HepG2 (cell line): ENCODE data around the gene AHRR. TPM values are rescaled to one million over a fixed set of nuclear protein-coding genes. Genes with fewer than 3 reads are reported as not detected.

Source experiments
- ATAC-seq: fragments of 200-7000 bp; cut with Tn5 transposase; 3 replicates; pipeline ENCODE4 v1.9.1; 2020; ENCODE audit warnings: mild to moderate bottlenecking, moderate library complexity
- BruUV-seq: library from RNA; stranded (reverse); fragments of 400-500 nt; replicated peaks from 2 replicates; lab custom pipeline; 2021; lab: Mats Ljungman, UMichigan
- CTCF ChIA-PET: fragments of 300-600 bp; formaldehyde crosslinking; extraction: SDS; loops from one replicate; lab custom pipeline; 2021; ENCODE audit warnings: low total read pairs, inconsistent platforms, low intra/inter-chr PET ratio; lab: Yijun Ruan, JAX
- POLR2A ChIA-PET: fragments of 350-600 bp; sonication (Branson Sonifier 250); formaldehyde crosslinking; loops from one replicate; lab custom pipeline; 2020; ENCODE audit warnings: antibody characterized with exemption, inconsistent platforms; lab: Yijun Ruan, JAX
- DNase-seq: peaks from one replicate; pipeline ENCODE4 v3.0.0-alpha.2; 2015; ENCODE audit warnings: low spot score
- FAIRE-seq: peaks from 3 replicates; lab custom pipeline; 2011; peaks lifted over from hg19 to GRCh38; lab: Jason Lieb, UNC
- H2AFZ ChIP-seq: one replicate; pipeline ENCODE4 v1.6.1; 2011; ENCODE audit warnings: low read length, inconsistent platforms
- H3K27ac ChIP-seq: fragments of 300-600 bp; 3 replicates; pipeline ENCODE4 v1.8.0; 2011; ENCODE audit warnings: mixed run types, mild to moderate bottlenecking, mixed read lengths, low read length, inconsistent platforms; ENCODE audit not compliant: insufficient read depth; ENCODE audit errors: extremely low read length
- H3K27me3 ChIP-seq, 2 experiments: fragments of 200-600 bp in 1 of 2; 2 replicates in 1 of 2; 3 replicates in 1 of 2; pipeline versions ENCODE4 v1.6.0 to v1.8.0; 2011; ENCODE audit warnings: low read length in 2 of 2, mild to moderate bottlenecking in 2 of 2, moderate library complexity in 2 of 2, inconsistent platforms in 1 of 2; ENCODE audit not compliant: insufficient read depth in 2 of 2, control insufficient read depth in 1 of 2
- H3K36me3 ChIP-seq, 2 experiments: fragments of 200-600 bp in 1 of 2; replicated peaks in 1 of 2; 2 replicates in 1 of 2; 3 replicates in 1 of 2; pipeline versions ENCODE4 v1.5.1 to v1.8.0; 2011; ENCODE audit warnings: low read length in 2 of 2, inconsistent platforms in 1 of 2; ENCODE audit not compliant: insufficient read depth in 2 of 2, control insufficient read depth in 1 of 2
- H3K4me1 ChIP-seq: 2 replicates; pipeline ENCODE4 v1.5.1; 2012; ENCODE audit warnings: low read length, inconsistent platforms; ENCODE audit not compliant: insufficient read depth
- H3K4me2 ChIP-seq: 2 replicates; pipeline ENCODE4 v1.6.0; 2011; ENCODE audit warnings: low read depth, low read length, inconsistent platforms
- H3K4me3 ChIP-seq, 3 experiments: fragments of 200-600 bp in 1 of 3; sonication (generic), shearing (Covaris generic) in 1 of 3; replicated peaks in 1 of 3; 2 replicates each; pipeline ENCODE4 v1.5.1; 2011 to 2016; ENCODE audit warnings: low read length in 3 of 3, inconsistent platforms in 2 of 3, low read depth in 2 of 3, mild to moderate bottlenecking in 2 of 3, control low read depth in 1 of 3, mixed read lengths in 1 of 3; ENCODE audit not compliant: insufficient read depth in 1 of 3
- H3K79me2 ChIP-seq: one replicate; pipeline ENCODE4 v1.6.1; 2011; ENCODE audit warnings: low read length, inconsistent platforms; ENCODE audit not compliant: insufficient read depth
- H3K9ac ChIP-seq: 2 replicates; pipeline ENCODE4 v1.6.0; 2011; ENCODE audit warnings: mild to moderate bottlenecking, low read depth, low read length, inconsistent platforms; ENCODE audit not compliant: insufficient read depth
- H3K9me3 ChIP-seq: 2 replicates; pipeline ENCODE4 v1.5.1; 2012; ENCODE audit warnings: mild to moderate bottlenecking, low read length
- H4K20me1 ChIP-seq: 2 replicates; pipeline ENCODE4 v1.6.0; 2011; ENCODE audit warnings: inconsistent platforms, mild to moderate bottlenecking, low read length, moderate library complexity; ENCODE audit not compliant: insufficient read depth
- MZF1 ChIP-seq: sonication (generic); formaldehyde crosslinking; IDR thresholded peaks from 2 replicates; pipeline ENCODE4 v1.8.1; 2023; ENCODE audit warnings: mild to moderate bottlenecking, missing genetic modification reagents, borderline replicate concordance
- TMF1 ChIP-seq: sonication (generic); formaldehyde crosslinking; IDR thresholded peaks from 2 replicates; pipeline ENCODE4 v1.8.1; 2022; ENCODE audit warnings: low read depth, missing genetic modification reagents
- YY1 ChIP-seq: IDR thresholded peaks from 2 replicates; pipeline ENCODE4 v1.6.1; 2011; ENCODE audit warnings: low read length, low read depth, moderate library complexity, mild to moderate bottlenecking; ENCODE audit not compliant: insufficient read depth, insufficient replicate concordance
- ZNF337 ChIP-seq: sonication (generic); formaldehyde crosslinking; IDR thresholded peaks from 2 replicates; pipeline ENCODE4 v1.5.1; 2020; ENCODE audit warnings: missing genetic modification reagents, low read depth, mild to moderate bottlenecking, borderline replicate concordance
- WGBS: methylation state at CpG from one replicate; pipeline ENCODE4 v1.1.6; 2017; ENCODE audit warnings: low lambda C conversion rate; 5-methylcytosine and 5-hydroxymethylcytosine counted together
- in situ Hi-C: cut with HindIII; loops from 2 replicates; pipeline ENCODE4 v1.10.0; 2017; ENCODE audit warnings: low pct_unique_long_range_greater_than_20kb; ENCODE audit not compliant: extremely low pct_ligation_motif_present
- intact Hi-C: fragments of 100-400 bp; cut with micrococcal nuclease; formaldehyde crosslinking; loops from one replicate; pipeline ENCODE4 v1.10.0; 2022; ENCODE audit not compliant: unreplicated experiment
- polyA plus RNA-seq, 8 experiments: library from polyadenylated mRNA; depleted of rRNA in 3 of 8; stranded (reverse) in 7 of 8; unstranded in 1 of 8; fragments of >200 nt; fragmentation: Illumina TruSeq in 4 of 8; extraction: Trizol in 4 of 8; gene quantifications; 2 replicates each; pipeline versions ENCODE4 v1.2.1 to v1.2.3, GENCODE V29; 2011 to 2016; ENCODE audit warnings: low read depth in 4 of 8, missing spikeins in 1 of 8, mixed read lengths in 1 of 8; ENCODE audit not compliant: insufficient read depth in 1 of 8
- total RNA-seq, 5 experiments: library from RNA; depleted of rRNA; stranded (reverse); fragments of >200 nt; fragmentation: Illumina TruSeq; extraction: Trizol; gene quantifications; 2 replicates each; pipeline ENCODE4 v1.2.3, GENCODE V29; 2016; ENCODE audit warnings: low read depth in 1 of 5
- TF ChIP-seq, protein P1 (sequence below): sonication (generic); formaldehyde crosslinking; IDR thresholded peaks from 2 replicates; pipeline ENCODE4 v1.4.0; 2020; ENCODE audit warnings: missing genetic modification reagents
- TF ChIP-seq, protein P2 (sequence below): IDR thresholded peaks from 2 replicates; pipeline ENCODE4 v1.6.1; 2016; ENCODE audit warnings: control low read depth
- TF ChIP-seq, protein P3 (sequence below): sonication (generic); formaldehyde crosslinking; IDR thresholded peaks from 2 replicates; pipeline ENCODE4 v1.5.1; 2020; ENCODE audit warnings: mild to moderate bottlenecking, missing genetic modification reagents, moderate library complexity

The AHRR gene
- total and polyA plus RNA-seq, 2 of the 13 experiments (the other 11 are each of a cell fraction or from before 2014, with no cell fraction given): 0.28 to 0.35 TPM

- TF ChIP-seq, protein P1, sequence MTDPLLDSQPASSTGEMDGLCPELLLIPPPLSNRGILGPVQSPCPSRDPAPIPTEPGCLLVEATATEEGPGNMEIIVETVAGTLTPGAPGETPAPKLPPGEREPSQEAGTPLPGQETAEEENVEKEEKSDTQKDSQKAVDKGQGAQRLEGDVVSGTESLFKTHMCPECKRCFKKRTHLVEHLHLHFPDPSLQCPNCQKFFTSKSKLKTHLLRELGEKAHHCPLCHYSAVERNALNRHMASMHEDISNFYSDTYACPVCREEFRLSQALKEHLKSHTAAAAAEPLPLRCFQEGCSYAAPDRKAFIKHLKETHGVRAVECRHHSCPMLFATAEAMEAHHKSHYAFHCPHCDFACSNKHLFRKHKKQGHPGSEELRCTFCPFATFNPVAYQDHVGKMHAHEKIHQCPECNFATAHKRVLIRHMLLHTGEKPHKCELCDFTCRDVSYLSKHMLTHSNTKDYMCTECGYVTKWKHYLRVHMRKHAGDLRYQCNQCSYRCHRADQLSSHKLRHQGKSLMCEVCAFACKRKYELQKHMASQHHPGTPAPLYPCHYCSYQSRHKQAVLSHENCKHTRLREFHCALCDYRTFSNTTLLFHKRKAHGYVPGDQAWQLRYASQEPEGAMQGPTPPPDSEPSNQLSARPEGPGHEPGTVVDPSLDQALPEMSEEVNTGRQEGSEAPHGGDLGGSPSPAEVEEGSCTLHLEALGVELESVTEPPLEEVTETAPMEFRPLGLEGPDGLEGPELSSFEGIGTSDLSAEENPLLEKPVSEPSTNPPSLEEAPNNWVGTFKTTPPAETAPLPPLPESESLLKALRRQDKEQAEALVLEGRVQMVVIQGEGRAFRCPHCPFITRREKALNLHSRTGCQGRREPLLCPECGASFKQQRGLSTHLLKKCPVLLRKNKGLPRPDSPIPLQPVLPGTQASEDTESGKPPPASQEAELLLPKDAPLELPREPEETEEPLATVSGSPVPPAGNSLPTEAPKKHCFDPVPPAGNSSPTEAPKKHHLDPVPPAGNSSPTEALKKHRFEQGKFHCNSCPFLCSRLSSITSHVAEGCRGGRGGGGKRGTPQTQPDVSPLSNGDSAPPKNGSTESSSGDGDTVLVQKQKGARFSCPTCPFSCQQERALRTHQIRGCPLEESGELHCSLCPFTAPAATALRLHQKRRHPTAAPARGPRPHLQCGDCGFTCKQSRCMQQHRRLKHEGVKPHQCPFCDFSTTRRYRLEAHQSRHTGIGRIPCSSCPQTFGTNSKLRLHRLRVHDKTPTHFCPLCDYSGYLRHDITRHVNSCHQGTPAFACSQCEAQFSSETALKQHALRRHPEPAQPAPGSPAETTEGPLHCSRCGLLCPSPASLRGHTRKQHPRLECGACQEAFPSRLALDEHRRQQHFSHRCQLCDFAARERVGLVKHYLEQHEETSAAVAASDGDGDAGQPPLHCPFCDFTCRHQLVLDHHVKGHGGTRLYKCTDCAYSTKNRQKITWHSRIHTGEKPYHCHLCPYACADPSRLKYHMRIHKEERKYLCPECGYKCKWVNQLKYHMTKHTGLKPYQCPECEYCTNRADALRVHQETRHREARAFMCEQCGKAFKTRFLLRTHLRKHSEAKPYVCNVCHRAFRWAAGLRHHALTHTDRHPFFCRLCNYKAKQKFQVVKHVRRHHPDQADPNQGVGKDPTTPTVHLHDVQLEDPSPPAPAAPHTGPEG: no peak
- TF ChIP-seq ZNF337 (CRISPR knock-in tag): no peak
- TF ChIP-seq, protein P2, sequence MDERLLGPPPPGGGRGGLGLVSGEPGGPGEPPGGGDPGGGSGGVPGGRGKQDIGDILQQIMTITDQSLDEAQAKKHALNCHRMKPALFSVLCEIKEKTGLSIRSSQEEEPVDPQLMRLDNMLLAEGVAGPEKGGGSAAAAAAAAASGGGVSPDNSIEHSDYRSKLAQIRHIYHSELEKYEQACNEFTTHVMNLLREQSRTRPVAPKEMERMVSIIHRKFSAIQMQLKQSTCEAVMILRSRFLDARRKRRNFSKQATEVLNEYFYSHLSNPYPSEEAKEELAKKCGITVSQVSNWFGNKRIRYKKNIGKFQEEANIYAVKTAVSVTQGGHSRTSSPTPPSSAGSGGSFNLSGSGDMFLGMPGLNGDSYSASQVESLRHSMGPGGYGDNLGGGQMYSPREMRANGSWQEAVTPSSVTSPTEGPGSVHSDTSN (CRISPR knock-in tag): no peak
Observed at GRCh38 chr5:346229-346935, 24.9 kb downstream of the AHRR start (continued).

- Histone ChIP-seq H4K20me1 (no peaks in the 10 kb centered on the region), H3K27ac (no peak overlapping the region), H3K27me3 (no peaks in the 10 kb centered on the region; a peak in 1 of 5 replicates), H3K36me3 (no peaks in the 10 kb centered on the region), H3K4me2 (no peak overlapping the region), H3K9ac (no peak overlapping the region), H2AFZ (no peak overlapping the region), H3K4me3 (no peak overlapping the region), H3K4me1 (no peaks in the 10 kb centered on the region), H3K79me2 (no peaks in the 10 kb centered on the region), H3K9me3 (no peaks in the 10 kb centered on the region)
- DNase-seq (no peak), FAIRE-seq (no peak), ATAC-seq (no peak)
- no TSS peak for BruUV-seq
- WGBS: 71% methylated on average over 6 of the region's 10 CpGs
- intact Hi-C loops: no loop called here
- POLR2A ChIA-PET: no interaction called here
- CTCF ChIA-PET: no interaction called here
- in situ Hi-C loops: no loop called here
- TF ChIP-seq YY1 (no peak), TMF1 (CRISPR knock-in tag) (no peak), MZF1 (no peak)
- TF ChIP-seq, protein P3, sequence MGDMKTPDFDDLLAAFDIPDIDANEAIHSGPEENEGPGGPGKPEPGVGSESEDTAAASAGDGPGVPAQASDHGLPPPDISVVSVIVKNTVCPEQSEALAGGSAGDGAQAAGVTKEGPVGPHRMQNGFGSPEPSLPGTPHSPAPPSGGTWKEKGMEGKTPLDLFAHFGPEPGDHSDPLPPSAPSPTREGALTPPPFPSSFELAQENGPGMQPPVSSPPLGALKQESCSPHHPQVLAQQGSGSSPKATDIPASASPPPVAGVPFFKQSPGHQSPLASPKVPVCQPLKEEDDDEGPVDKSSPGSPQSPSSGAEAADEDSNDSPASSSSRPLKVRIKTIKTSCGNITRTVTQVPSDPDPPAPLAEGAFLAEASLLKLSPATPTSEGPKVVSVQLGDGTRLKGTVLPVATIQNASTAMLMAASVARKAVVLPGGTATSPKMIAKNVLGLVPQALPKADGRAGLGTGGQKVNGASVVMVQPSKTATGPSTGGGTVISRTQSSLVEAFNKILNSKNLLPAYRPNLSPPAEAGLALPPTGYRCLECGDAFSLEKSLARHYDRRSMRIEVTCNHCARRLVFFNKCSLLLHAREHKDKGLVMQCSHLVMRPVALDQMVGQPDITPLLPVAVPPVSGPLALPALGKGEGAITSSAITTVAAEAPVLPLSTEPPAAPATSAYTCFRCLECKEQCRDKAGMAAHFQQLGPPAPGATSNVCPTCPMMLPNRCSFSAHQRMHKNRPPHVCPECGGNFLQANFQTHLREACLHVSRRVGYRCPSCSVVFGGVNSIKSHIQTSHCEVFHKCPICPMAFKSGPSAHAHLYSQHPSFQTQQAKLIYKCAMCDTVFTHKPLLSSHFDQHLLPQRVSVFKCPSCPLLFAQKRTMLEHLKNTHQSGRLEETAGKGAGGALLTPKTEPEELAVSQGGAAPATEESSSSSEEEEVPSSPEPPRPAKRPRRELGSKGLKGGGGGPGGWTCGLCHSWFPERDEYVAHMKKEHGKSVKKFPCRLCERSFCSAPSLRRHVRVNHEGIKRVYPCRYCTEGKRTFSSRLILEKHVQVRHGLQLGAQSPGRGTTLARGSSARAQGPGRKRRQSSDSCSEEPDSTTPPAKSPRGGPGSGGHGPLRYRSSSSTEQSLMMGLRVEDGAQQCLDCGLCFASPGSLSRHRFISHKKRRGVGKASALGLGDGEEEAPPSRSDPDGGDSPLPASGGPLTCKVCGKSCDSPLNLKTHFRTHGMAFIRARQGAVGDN: no peak
Observed at GRCh38 chr5:347712-348284, 26.3 kb downstream of the AHRR start.
